ENCODE data around the gene ZFP36L1.

Gene ZFP36L1

GRCh38 chr14:68815298-68816182 lies 22.7 kb upstream of the ZFP36L1 start:
- DNase-seq (ENCODE audit: low read depth), result peak; percentile 7
- Histone ChIP-seq H3K36me3 (ENCODE audit: control insufficient read depth, insufficient read depth, low read length, severe bottlenecking) (no peaks in the 10 kb centered on the region), H3K9ac (ENCODE audit: low read length) (peak overlapping the region; percentile 91), H3K27me3 (replicated peaks; ENCODE audit: control insufficient read depth, insufficient read depth, low read length) (no peaks in the 10 kb centered on the region), H3K4me3 (ENCODE audit: low read length) (peak overlapping the region; percentile 67), H3K4me1 (ENCODE audit: control insufficient read depth, insufficient read depth, low read length) (peaks cover 41% of the 10 kb centered on the region), H3K9me3 (ENCODE audit: control insufficient read depth, low read length) (no peaks in the 10 kb centered on the region)

GRCh38 chr14:68814539-68815297 lies 21.9 kb upstream of the ZFP36L1 start:
- H3K36me3 ChIP-seq (ENCODE audit: control insufficient read depth, insufficient read depth, low read length, severe bottlenecking), result no peaks in the 10 kb centered on the region
- no peaks in the 10 kb centered on the region for H3K27me3 ChIP-seq (replicated peaks; ENCODE audit: control insufficient read depth, insufficient read depth, low read length)
- no peaks in the 10 kb centered on the region for H3K9me3 ChIP-seq (ENCODE audit: control insufficient read depth, low read length)
- peak overlapping the region; percentile 91 for H3K9ac ChIP-seq (ENCODE audit: low read length)
- DNase-seq (ENCODE audit: low read depth), result peak; percentile 66
- H3K4me1 ChIP-seq (ENCODE audit: control insufficient read depth, insufficient read depth, low read length), result peaks cover 41% of the 10 kb centered on the region
- H3K4me3 ChIP-seq (ENCODE audit: low read length), result peak overlapping the region; percentile 67

GRCh38 chr14:68814238-68814538 lies 21.3 kb upstream of the ZFP36L1 start:
- peaks cover 41% of the 10 kb centered on the region for H3K4me1 ChIP-seq (ENCODE audit: control insufficient read depth, insufficient read depth, low read length)

GRCh38 chr14:68813318-68813838 lies 20.5 kb upstream of the ZFP36L1 start:
- H3K4me1 ChIP-seq (ENCODE audit: control insufficient read depth, insufficient read depth, low read length), result peaks cover 44% of the 10 kb centered on the region
- H3K36me3 ChIP-seq (ENCODE audit: control insufficient read depth, insufficient read depth, low read length, severe bottlenecking), result no peaks in the 10 kb centered on the region
- no peak overlapping the region for H3K4me3 ChIP-seq (ENCODE audit: low read length)
- H3K9me3 ChIP-seq (ENCODE audit: control insufficient read depth, low read length), result no peaks in the 10 kb centered on the region
- no peaks in the 10 kb centered on the region for H3K27me3 ChIP-seq (replicated peaks; ENCODE audit: control insufficient read depth, insufficient read depth, low read length)
- DNase-seq (ENCODE audit: low read depth), result no peak
- peak overlapping the region; percentile 91 for H3K9ac ChIP-seq (ENCODE audit: low read length)

More at GRCh38 chr14:68814238-68814538, 21.3 kb upstream of the ZFP36L1 start:
- no peaks in the 10 kb centered on the region for H3K36me3 ChIP-seq (ENCODE audit: control insufficient read depth, insufficient read depth, low read length, severe bottlenecking)
- no peaks in the 10 kb centered on the region for H3K9me3 ChIP-seq (ENCODE audit: control insufficient read depth, low read length)
- H3K4me3 ChIP-seq (ENCODE audit: low read length), result peak overlapping the region; percentile 67
- peak overlapping the region; percentile 91 for H3K9ac ChIP-seq (ENCODE audit: low read length)
- H3K27me3 ChIP-seq (replicated peaks; ENCODE audit: control insufficient read depth, insufficient read depth, low read length), result no peaks in the 10 kb centered on the region
- no peak for DNase-seq (ENCODE audit: low read depth)

GRCh38 chr14:68811171-68811570 lies 18.3 kb upstream of the ZFP36L1 start:
- Histone ChIP-seq H3K36me3 (ENCODE audit: control insufficient read depth, insufficient read depth, low read length, severe bottlenecking) (no peaks in the 10 kb centered on the region), H3K4me1 (ENCODE audit: control insufficient read depth, insufficient read depth, low read length) (peaks cover 48% of the 10 kb centered on the region), H3K4me3 (ENCODE audit: low read length) (no peak overlapping the region), H3K27me3 (replicated peaks; ENCODE audit: control insufficient read depth, insufficient read depth, low read length) (no peaks in the 10 kb centered on the region), H3K9me3 (ENCODE audit: control insufficient read depth, low read length) (no peaks in the 10 kb centered on the region), H3K9ac (ENCODE audit: low read length) (no peak overlapping the region)
- DNase-seq (ENCODE audit: low read depth), result no peak

GRCh38 chr14:68810173-68811153 lies 17.6 kb upstream of the ZFP36L1 start:
- no peak for DNase-seq (ENCODE audit: low read depth)
- Histone ChIP-seq H3K9ac (ENCODE audit: low read length) (no peak overlapping the region), H3K27me3 (replicated peaks; ENCODE audit: control insufficient read depth, insufficient read depth, low read length) (no peaks in the 10 kb centered on the region), H3K4me3 (ENCODE audit: low read length) (no peak overlapping the region), H3K36me3 (ENCODE audit: control insufficient read depth, insufficient read depth, low read length, severe bottlenecking) (no peaks in the 10 kb centered on the region), H3K9me3 (ENCODE audit: control insufficient read depth, low read length) (no peaks in the 10 kb centered on the region), H3K4me1 (ENCODE audit: control insufficient read depth, insufficient read depth, low read length) (peaks cover 41% of the 10 kb centered on the region)

GRCh38 chr14:68809524-68809923 lies 16.7 kb upstream of the ZFP36L1 start:
- H3K9me3 ChIP-seq (ENCODE audit: control insufficient read depth, low read length), result no peaks in the 10 kb centered on the region
- H3K4me3 ChIP-seq (ENCODE audit: low read length), result no peak overlapping the region
- H3K4me1 ChIP-seq (ENCODE audit: control insufficient read depth, insufficient read depth, low read length), result peaks cover 32% of the 10 kb centered on the region
- no peaks in the 10 kb centered on the region for H3K36me3 ChIP-seq (ENCODE audit: control insufficient read depth, insufficient read depth, low read length, severe bottlenecking)
- no peaks in the 10 kb centered on the region for H3K27me3 ChIP-seq (replicated peaks; ENCODE audit: control insufficient read depth, insufficient read depth, low read length)
- H3K9ac ChIP-seq (ENCODE audit: low read length), result no peak overlapping the region
- DNase-seq (ENCODE audit: low read depth), result no peak

GRCh38 chr14:68808696-68809480 lies 16.0 kb upstream of the ZFP36L1 start:
- no peak overlapping the region for H3K4me3 ChIP-seq (ENCODE audit: low read length)
- no peaks in the 10 kb centered on the region for H3K27me3 ChIP-seq (replicated peaks; ENCODE audit: control insufficient read depth, insufficient read depth, low read length)
- no peak for DNase-seq (ENCODE audit: low read depth)
- no peaks in the 10 kb centered on the region for H3K9me3 ChIP-seq (ENCODE audit: control insufficient read depth, low read length)
- peaks cover 26% of the 10 kb centered on the region for H3K4me1 ChIP-seq (ENCODE audit: control insufficient read depth, insufficient read depth, low read length)
- H3K36me3 ChIP-seq (ENCODE audit: control insufficient read depth, insufficient read depth, low read length, severe bottlenecking), result no peaks in the 10 kb centered on the region
- H3K9ac ChIP-seq (ENCODE audit: low read length), result peak overlapping the region; percentile 28

GRCh38 chr14:68807987-68808386 lies 15.1 kb upstream of the ZFP36L1 start:
- H3K27me3 ChIP-seq (replicated peaks; ENCODE audit: control insufficient read depth, insufficient read depth, low read length), result no peaks in the 10 kb centered on the region
- no peaks in the 10 kb centered on the region for H3K9me3 ChIP-seq (ENCODE audit: control insufficient read depth, low read length)
- H3K4me3 ChIP-seq (ENCODE audit: low read length), result no peak overlapping the region
- no peak overlapping the region for H3K9ac ChIP-seq (ENCODE audit: low read length)
- H3K36me3 ChIP-seq (ENCODE audit: control insufficient read depth, insufficient read depth, low read length, severe bottlenecking), result no peaks in the 10 kb centered on the region
- no peak for DNase-seq (ENCODE audit: low read depth)
- H3K4me1 ChIP-seq (ENCODE audit: control insufficient read depth, insufficient read depth, low read length), result peaks cover 22% of the 10 kb centered on the region

- H3K27me3 ChIP-seq (replicated peaks; ENCODE audit: control insufficient read depth, insufficient read depth, low read length), result no peaks in the 10 kb centered on the region
- peak overlapping the region; percentile 74 for H3K9ac ChIP-seq (ENCODE audit: low read length)
- no peak overlapping the region for H3K4me3 ChIP-seq (ENCODE audit: low read length)
- H3K9me3 ChIP-seq (ENCODE audit: control insufficient read depth, low read length), result peaks cover under 1% of the 10 kb centered on the region
- peak; percentile 87 for DNase-seq (ENCODE audit: low read depth)
- H3K36me3 ChIP-seq (ENCODE audit: control insufficient read depth, insufficient read depth, low read length, severe bottlenecking), result no peaks in the 10 kb centered on the region
- peaks cover 22% of the 10 kb centered on the region for H3K4me1 ChIP-seq (ENCODE audit: control insufficient read depth, insufficient read depth, low read length)
Measured at GRCh38 chr14:68807148-68807600, 14.3 kb upstream of the ZFP36L1 start.
